SU-DHL-6 (cell line): ENCODE measurements around the gene EPHB6.

Source experiments
- H2AFZ ChIP-seq: fragments of 200-600 bp; sonication (generic); 2 replicates; pipeline ENCODE4 v1.6.1; 2014; ENCODE audit warnings: low read depth, mild to moderate bottlenecking, moderate library complexity, mixed read lengths, antibody characterized with exemption, low read length; ENCODE audit not compliant: severe bottlenecking
- H3F3A ChIP-seq: fragments of 200-600 bp; shearing (Covaris generic); 2 replicates; pipeline ENCODE4 v1.6.0; 2016; ENCODE audit warnings: antibody characterized with exemption, mild to moderate bottlenecking; ENCODE audit not compliant: insufficient read depth
- H3K27ac ChIP-seq: fragments of 200-600 bp; sonication (generic); 2 replicates; pipeline ENCODE4 v1.5.1; 2016; ENCODE audit warnings: low read depth, mild to moderate bottlenecking, low read length, moderate library complexity, mixed read lengths
- H3K27me3 ChIP-seq: fragments of 200-600 bp; sonication (generic), shearing (Covaris generic); 2 replicates; pipeline ENCODE4 v1.6.0; 2014; ENCODE audit warnings: mild to moderate bottlenecking, low read length
- H3K36me3 ChIP-seq: fragments of 200-600 bp; sonication (generic); 2 replicates; pipeline ENCODE4 v1.6.1; 2014; ENCODE audit warnings: mild to moderate bottlenecking, low read length, mixed read lengths
- H3K4me2 ChIP-seq: fragments of 300-600, 200-600 bp; shearing (Covaris generic), sonication (generic); 2 replicates; pipeline ENCODE4 v1.6.0; 2014; ENCODE audit warnings: low read length, low read depth, mild to moderate bottlenecking; ENCODE audit not compliant: poor library complexity, severe bottlenecking
- H3K4me3 ChIP-seq: fragments of 200-600 bp; sonication (generic); 2 replicates; pipeline ENCODE4 v1.5.1; 2014; ENCODE audit warnings: antibody characterized with exemption, low read length, mild to moderate bottlenecking, mixed read lengths; ENCODE audit not compliant: insufficient read depth, poor library complexity, severe bottlenecking
- H3K79me2 ChIP-seq: fragments of 200-600 bp; sonication (generic); 2 replicates; pipeline ENCODE4 v1.6.1; 2014; ENCODE audit warnings: mild to moderate bottlenecking, low read length, moderate library complexity; ENCODE audit not compliant: insufficient read depth
- H3K9ac ChIP-seq: fragments of 200-600 bp; sonication (generic); 2 replicates; pipeline ENCODE4 v1.7.0; 2014; ENCODE audit warnings: mild to moderate bottlenecking, low read length
- H3K9me2 ChIP-seq: fragments of 200-600 bp; sonication (generic); replicated peaks from 2 replicates; pipeline ENCODE4 v1.6.1; 2014; ENCODE audit warnings: low read length; ENCODE audit not compliant: insufficient read depth
- H3K9me3 ChIP-seq: fragments of 200-600 bp; sonication (generic); 2 replicates; pipeline ENCODE4 v1.6.1; 2014; ENCODE audit warnings: low read length, mixed read lengths; ENCODE audit not compliant: insufficient read depth
- H4K20me1 ChIP-seq: fragments of 200-600 bp; sonication (generic); 2 replicates; pipeline ENCODE4 v1.6.1; 2014; ENCODE audit warnings: low read depth, mild to moderate bottlenecking, antibody characterized with exemption, low read length, moderate library complexity, mixed read lengths
- CTCF ChIP-seq: fragments of 200-600 bp; sonication (generic); IDR thresholded peaks from one replicate; pipeline ENCODE4 v1.5.1; 2017; ENCODE audit warnings: antibody characterized with exemption, mild to moderate bottlenecking, low read length, moderate library complexity; ENCODE audit not compliant: insufficient read depth, poor library complexity, severe bottlenecking
- EZH2phosphoT487 ChIP-seq: fragments of 200-600 bp; sonication (generic), shearing (Covaris generic); conservative IDR thresholded peaks from 2 replicates; pipeline ENCODE4 v1.6.1; 2018; ENCODE audit warnings: mild to moderate bottlenecking, antibody characterized with exemption, low read length, moderate library complexity, mixed read lengths

Gene EPHB6

GRCh38 chr7:142883145-142883544, 28.3 kb downstream of the EPHB6 start:
- Histone ChIP-seq H3K9me2 (no peaks in the 10 kb centered on the region), H3K4me3 (no peak overlapping the region)

GRCh38 chr7:142883571-142884285, 28.9 kb downstream of the EPHB6 start:
- TF ChIP-seq EZH2phosphoT487 (no peak), CTCF (no peak)

More at GRCh38 chr7:142883145-142883544, 28.3 kb downstream of the EPHB6 start:
- H3K9me3 ChIP-seq: no peaks in the 10 kb centered on the region
- no peak overlapping the region for H2AFZ ChIP-seq
- H3K27me3 ChIP-seq: no peaks in the 10 kb centered on the region
- no peaks in the 10 kb centered on the region for H3K79me2 ChIP-seq
- no peak overlapping the region for H3K4me2 ChIP-seq
- H3F3A ChIP-seq: no peaks in the 10 kb centered on the region
- H3K9ac ChIP-seq: no peak overlapping the region
- no peak for TF ChIP-seq CTCF
- no peak for TF ChIP-seq EZH2phosphoT487
- H3K27ac ChIP-seq: no peak overlapping the region
- no peaks in the 10 kb centered on the region for H3K36me3 ChIP-seq
- H4K20me1 ChIP-seq: no peaks in the 10 kb centered on the region

DNA sequence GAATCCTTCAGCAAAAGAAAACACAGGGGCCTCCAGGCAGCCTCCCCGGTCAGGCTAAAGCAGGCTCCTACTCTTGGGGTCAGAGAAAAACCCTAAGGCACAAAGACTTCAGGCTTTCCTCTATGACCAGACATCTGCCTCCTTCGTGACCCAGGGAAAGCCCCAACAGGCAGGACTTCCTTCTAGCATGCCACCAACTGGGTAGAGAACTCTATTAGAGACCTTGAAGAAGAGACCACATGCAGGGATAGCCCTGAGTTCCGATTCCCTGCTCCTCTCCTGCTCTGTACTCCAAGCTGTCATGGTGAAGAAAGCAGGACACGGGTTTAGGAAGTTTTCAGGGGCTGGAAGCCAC, 29.4 kb downstream of the EPHB6 start:
- H3K4me2 ChIP-seq: no peak overlapping the region
- no peak overlapping the region for H3K9ac ChIP-seq
- no peaks in the 10 kb centered on the region for H3K36me3 ChIP-seq
- TF ChIP-seq CTCF (no peak), EZH2phosphoT487 (no peak)
- no peaks in the 10 kb centered on the region for H4K20me1 ChIP-seq
- H3K27me3 ChIP-seq: no peaks in the 10 kb centered on the region
- H3K79me2 ChIP-seq: no peaks in the 10 kb centered on the region
- no peak overlapping the region for H3K27ac ChIP-seq
- H3K9me2 ChIP-seq: no peaks in the 10 kb centered on the region
- H2AFZ ChIP-seq: no peak overlapping the region
- H3F3A ChIP-seq: no peaks in the 10 kb centered on the region
- H3K4me3 ChIP-seq: no peak overlapping the region
- no peaks in the 10 kb centered on the region for H3K9me3 ChIP-seq

More at GRCh38 chr7:142883571-142884285, 28.9 kb downstream of the EPHB6 start:
- H3K9me3 ChIP-seq: no peaks in the 10 kb centered on the region
- no peaks in the 10 kb centered on the region for H3K27me3 ChIP-seq
- no peaks in the 10 kb centered on the region for H3K36me3 ChIP-seq
- H3K9ac ChIP-seq: no peak overlapping the region
- no peaks in the 10 kb centered on the region for H3K9me2 ChIP-seq
- no peak overlapping the region for H2AFZ ChIP-seq
- no peaks in the 10 kb centered on the region for H4K20me1 ChIP-seq
- no peak overlapping the region for H3K4me3 ChIP-seq
- H3K27ac ChIP-seq: no peak overlapping the region
- no peak overlapping the region for H3K4me2 ChIP-seq
- H3F3A ChIP-seq: no peaks in the 10 kb centered on the region
- H3K79me2 ChIP-seq: no peaks in the 10 kb centered on the region
